Vein endothelial cell (primary cell): ENCODE measurements around the gene EDA. TPM values are rescaled to one million over a fixed set of nuclear protein-coding genes. Genes with fewer than 3 reads are reported as not detected.

ENCODE experiments used
- small RNA-seq: library from RNA; depleted of rRNA; stranded (forward); fragments of <200 nt; gene quantifications from one replicate; pipeline ENCODE3, GENCODE V24; 2012
- total RNA-seq: library from RNA; depleted of rRNA; stranded (reverse); fragments of >200 nt; gene quantifications from 2 replicates; pipeline ENCODE4 v1.2.3, GENCODE V29; 2012

The EDA gene
- 2.3 and 4.0 TPM in 2 replicates for total RNA-seq

DNA sequence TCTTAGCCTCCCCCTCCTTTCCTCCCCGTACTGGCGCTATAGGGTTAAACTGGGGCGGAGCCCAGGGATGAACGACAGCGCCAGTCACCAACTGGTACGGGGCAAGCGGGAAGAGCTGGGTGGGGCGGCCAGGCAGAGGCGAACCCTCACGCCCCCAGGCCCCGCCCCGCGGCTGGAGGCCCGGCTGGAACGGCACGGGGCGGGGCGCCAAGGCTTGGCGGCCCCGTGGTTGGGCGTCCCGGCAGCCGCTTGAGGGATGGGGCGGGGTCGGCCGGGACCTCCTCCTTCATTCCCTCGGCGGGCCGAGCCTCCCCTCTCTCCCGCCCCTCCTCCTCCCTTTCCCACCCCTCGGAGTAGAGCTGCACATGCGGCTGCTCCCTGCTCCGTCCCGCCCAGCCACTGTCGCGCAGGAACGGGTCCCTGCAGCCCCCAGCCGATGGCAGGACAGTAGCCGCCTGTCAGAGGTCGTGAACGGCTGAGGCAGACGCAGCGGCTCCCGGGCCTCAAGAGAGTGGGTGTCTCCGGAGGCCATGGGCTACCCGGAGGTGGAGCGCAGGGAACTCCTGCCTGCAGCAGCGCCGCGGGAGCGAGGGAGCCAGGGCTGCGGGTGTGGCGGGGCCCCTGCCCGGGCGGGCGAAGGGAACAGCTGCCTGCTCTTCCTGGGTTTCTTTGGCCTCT lies at the start of gene EDA:
Gene EDA, plus strand, starts transcription at position 335 of the 678 bp plus-strand sequence.

DNA sequence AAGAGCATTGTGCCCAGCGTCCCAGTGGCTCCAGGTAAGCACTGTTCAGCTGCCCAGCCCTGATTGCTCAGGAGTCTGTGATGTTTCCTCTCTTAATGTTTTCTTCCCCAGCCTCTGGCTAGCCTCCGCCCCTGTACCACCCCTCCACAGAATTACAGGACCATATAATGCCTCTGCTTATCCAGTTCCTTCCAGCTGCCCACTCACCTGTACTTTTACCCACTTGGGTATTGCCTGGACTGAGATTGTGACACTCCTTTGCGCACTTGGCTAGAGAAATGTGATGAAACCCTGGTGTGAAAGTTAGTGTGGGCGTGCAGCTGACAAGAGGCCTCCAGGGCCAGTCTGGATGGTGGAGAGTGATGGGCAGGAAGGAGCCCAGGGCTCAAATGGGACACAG lies 434.0 kb downstream of the EDA start, which contains the start of gene AWAT2:
Gene AWAT2, minus strand, starts transcription at position 14 of the 400 bp plus-strand sequence. Its CDS starts 6 bp downstream, at position 8.

DNA sequence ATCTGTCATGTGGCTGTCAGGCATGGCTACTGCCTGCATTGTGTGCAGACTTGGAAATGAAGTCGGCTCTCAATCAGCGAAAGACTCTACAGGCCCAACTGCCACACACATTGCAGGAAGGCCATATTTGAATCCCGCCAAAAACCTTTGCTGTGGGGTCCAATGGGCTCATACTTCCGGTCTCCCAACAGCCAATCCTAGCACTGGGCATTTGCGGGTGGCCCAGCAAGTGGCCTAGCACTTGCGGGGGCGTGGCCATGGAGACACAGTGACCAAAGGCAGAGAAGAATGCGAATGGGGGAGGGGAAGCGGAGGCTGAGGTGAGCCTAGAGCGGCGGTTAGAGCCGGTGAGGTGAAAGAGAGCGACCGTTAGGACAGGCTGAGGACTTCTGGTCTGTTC lies 446.2 kb downstream of the EDA start, which contains the start of gene OTUD6A:
Gene OTUD6A, plus strand, starts transcription at position 382 of the 400 bp plus-strand sequence. CDS start 68 bp downstream, outside the sequence.

Small RNA genes lying within 50 kb of the gene (small RNA-seq; reads per million reads assigned to genes)
- gene MIR676 (0.48 reads per million, percentile 29 among the genes with 10 or more reads in this experiment), gene RF00012 (not detected)

Other genes with a start within 250 kb of the EDA start
- gene NALF2, start 111.8 kb upstream of the EDA start, total RNA-seq, result 0.10 TPM in 1 of 2 replicates, not detected in the other